Skeletal muscle tissue (tissue), 4 donors: ENCODE data around the gene SLCO3A1. TPM values are rescaled to one million over a fixed set of nuclear protein-coding genes. Genes with fewer than 3 reads are reported as not detected.
A peak's percentile ranks its signal among the peaks of the same experiment; 100 is the strongest.

Experiments
- H3K27ac ChIP-seq: one replicate; pipeline ENCODE4 v1.7.0; 2013; ENCODE audit warnings: mild to moderate bottlenecking, low read depth, low read length, inconsistent platforms
- H3K27me3 ChIP-seq, 3 donors: one replicate each; pipeline ENCODE4 v1.7.0; 2013; ENCODE audit warnings: low read length in 3 of 3; ENCODE audit not compliant: control insufficient read depth in 3 of 3, insufficient read depth in 3 of 3
- H3K36me3 ChIP-seq, 3 donors: one replicate each; pipeline ENCODE4 v1.7.0; 2013; ENCODE audit warnings: low read length in 3 of 3; ENCODE audit not compliant: control insufficient read depth in 3 of 3, insufficient read depth in 3 of 3
- H3K4me1 ChIP-seq, 3 donors: one replicate each; pipeline ENCODE4 v1.7.0; 2013; ENCODE audit warnings: low read length in 3 of 3, mild to moderate bottlenecking in 3 of 3; ENCODE audit not compliant: control insufficient read depth in 3 of 3, insufficient read depth in 3 of 3
- H3K4me3 ChIP-seq, 3 donors: one replicate each; pipeline ENCODE4 v1.7.0; 2013; ENCODE audit warnings: low read length in 3 of 3
- H3K9ac ChIP-seq, 3 donors: one replicate each; pipeline ENCODE4 v1.7.0; 2013; ENCODE audit warnings: low read length in 3 of 3, mild to moderate bottlenecking in 3 of 3, moderate library complexity in 2 of 3, low read depth in 1 of 3
- H3K9me3 ChIP-seq, 3 donors: one replicate each; pipeline ENCODE4 v1.7.0; 2013; ENCODE audit warnings: low read length in 3 of 3; ENCODE audit not compliant: control insufficient read depth in 3 of 3
- total RNA-seq: library from RNA; depleted of rRNA; stranded (reverse); fragments of >200 nt; gene quantifications from one replicate; pipeline ENCODE4 v1.2.3, GENCODE V29; 2014
- donor health status: Osteomylitis.

The SLCO3A1 gene
- total RNA-seq, 1 donor from 2014 or later = 4.7 TPM

GRCh38 chr15:91855684-91856489, 2.4 kb downstream of the SLCO3A1 start:
- H3K4me1 ChIP-seq = peaks cover 15 to 27% (median 26%) of the 10 kb centered on the region in 3 donors
- peak overlapping the region in 2 of 3 donors; percentile 18 to 23 for H3K4me3 ChIP-seq
- H3K9me3 ChIP-seq = no peaks in the 10 kb centered on the region
- H3K9ac ChIP-seq = peak overlapping the region in 1 of 3 donors; percentile 23
- no peaks in the 10 kb centered on the region for H3K27me3 ChIP-seq
- peaks cover 0 to 3% (median 0%) of the 10 kb centered on the region in 3 donors for H3K36me3 ChIP-seq
- H3K27ac ChIP-seq = no peak overlapping the region

GRCh38 chr15:91857224-91857585, 3.7 kb downstream of the SLCO3A1 start:
- no peaks in the 10 kb centered on the region for H3K9me3 ChIP-seq
- no peak overlapping the region for H3K9ac ChIP-seq
- H3K4me3 ChIP-seq = no peak overlapping the region
- peaks cover 0 to 3% (median 0%) of the 10 kb centered on the region in 3 donors for H3K36me3 ChIP-seq
- no peak overlapping the region for H3K27ac ChIP-seq
- peaks cover 10 to 21% (median 19%) of the 10 kb centered on the region in 3 donors for H3K4me1 ChIP-seq
- H3K27me3 ChIP-seq = no peaks in the 10 kb centered on the region

GRCh38 chr15:91857772-91858171, 4.3 kb downstream of the SLCO3A1 start:
- Histone ChIP-seq H3K27ac (no peak overlapping the region), H3K4me3 (no peak overlapping the region), H3K27me3 (no peaks in the 10 kb centered on the region), H3K9me3 (no peaks in the 10 kb centered on the region), H3K9ac (no peak overlapping the region), H3K36me3 (peaks cover 0 to 3% (median 0%) of the 10 kb centered on the region in 3 donors), H3K4me1 (peaks cover 4 to 15% (median 13%) of the 10 kb centered on the region in 3 donors)

- no peak overlapping the region for H3K4me3 ChIP-seq
- no peaks in the 10 kb centered on the region for H3K27me3 ChIP-seq
- no peak overlapping the region for H3K9ac ChIP-seq
- H3K36me3 ChIP-seq = peaks cover 0 to 3% (median 0%) of the 10 kb centered on the region in 3 donors
- peaks cover 21 to 29% (median 25%) of the 10 kb centered on the region in 3 donors for H3K4me1 ChIP-seq
- H3K27ac ChIP-seq = no peak overlapping the region
- H3K9me3 ChIP-seq = no peaks in the 10 kb centered on the region
Measured at GRCh38 chr15:91860498-91860897, 7.0 kb downstream of the SLCO3A1 start.

GRCh38 chr15:91861223-91861622, 7.7 kb downstream of the SLCO3A1 start:
- Histone ChIP-seq H3K27ac (no peak overlapping the region), H3K36me3 (peaks cover 0 to 3% (median 0%) of the 10 kb centered on the region in 3 donors), H3K4me1 (peaks cover 23 to 32% (median 27%) of the 10 kb centered on the region in 3 donors)

GRCh38 chr15:91862891-91863504, 9.5 kb downstream of the SLCO3A1 start:
- no peaks in the 10 kb centered on the region for H3K9me3 ChIP-seq
- peaks cover 0 to 3% (median 0%) of the 10 kb centered on the region in 3 donors for H3K36me3 ChIP-seq
- H3K27me3 ChIP-seq = no peaks in the 10 kb centered on the region
- H3K4me1 ChIP-seq = peaks cover 32 to 43% (median 42%) of the 10 kb centered on the region in 3 donors
- H3K9ac ChIP-seq = no peak overlapping the region
- H3K27ac ChIP-seq = no peak overlapping the region
- H3K4me3 ChIP-seq = no peak overlapping the region

More at GRCh38 chr15:91861223-91861622, 7.7 kb downstream of the SLCO3A1 start:
- no peak overlapping the region for H3K9ac ChIP-seq
- no peak overlapping the region for H3K4me3 ChIP-seq
- no peaks in the 10 kb centered on the region for H3K9me3 ChIP-seq
- H3K27me3 ChIP-seq = no peaks in the 10 kb centered on the region

- H3K9me3 ChIP-seq = no peaks in the 10 kb centered on the region
- no peak overlapping the region for H3K27ac ChIP-seq
- H3K36me3 ChIP-seq = peaks cover 0 to 3% (median 0%) of the 10 kb centered on the region in 3 donors
- H3K27me3 ChIP-seq = no peaks in the 10 kb centered on the region
- peaks cover 33 to 43% (median 42%) of the 10 kb centered on the region in 3 donors for H3K4me1 ChIP-seq
- H3K4me3 ChIP-seq = no peak overlapping the region
- no peak overlapping the region for H3K9ac ChIP-seq
Measured at GRCh38 chr15:91863621-91864255, 10.2 kb downstream of the SLCO3A1 start.

GRCh38 chr15:91864664-91865063, 11.2 kb downstream of the SLCO3A1 start:
- no peaks in the 10 kb centered on the region for H3K27me3 ChIP-seq
- no peaks in the 10 kb centered on the region for H3K36me3 ChIP-seq
- peak overlapping the region; percentile 13 for H3K27ac ChIP-seq
- H3K9ac ChIP-seq = no peak overlapping the region
- H3K4me3 ChIP-seq = peak overlapping the region in 1 of 3 donors; percentile 25
- peaks cover 33 to 43% (median 42%) of the 10 kb centered on the region in 3 donors for H3K4me1 ChIP-seq
- H3K9me3 ChIP-seq = no peaks in the 10 kb centered on the region

GRCh38 chr15:91865486-91865885, 12.0 kb downstream of the SLCO3A1 start:
- no peaks in the 10 kb centered on the region for H3K27me3 ChIP-seq
- H3K36me3 ChIP-seq = no peaks in the 10 kb centered on the region
- no peaks in the 10 kb centered on the region for H3K9me3 ChIP-seq
- no peak overlapping the region for H3K27ac ChIP-seq
- H3K4me1 ChIP-seq = peaks cover 33 to 43% (median 42%) of the 10 kb centered on the region in 3 donors
- no peak overlapping the region for H3K4me3 ChIP-seq
- no peak overlapping the region for H3K9ac ChIP-seq
